GM19397 (cell line): ENCODE results near the gene APOB.

Source experiments
- ATAC-seq: cut with Tn5 transposase; IDR thresholded peaks from one replicate; pipeline ENCODE4 v1.9.1; 2021; ENCODE audit warnings: mild to moderate bottlenecking, moderate library complexity; ENCODE audit not compliant: unreplicated experiment

APOB gene

GRCh38 chr2:21050164-21050563 lies 6.3 kb upstream of the APOB start:
- ATAC-seq: no peak

- no peak for ATAC-seq
These were observed 3.5 kb upstream of the APOB start for GRCh38 chr2:21047141-21048009.

GRCh38 chr2:21046506-21046905 lies 2.6 kb upstream of the APOB start:
- ATAC-seq: no peak

GRCh38 chr2:21044694-21045371 lies 960 bp upstream of the APOB start:
- no peak for ATAC-seq

GRCh38 chr2:21042958-21043743 lies 722 bp downstream of the APOB start:
- ATAC-seq: peak; percentile 78

- ATAC-seq: no peak
These were observed 1.2 kb downstream of the APOB start for GRCh38 chr2:21042708-21042957.

- ATAC-seq: no peak
These were observed 1.7 kb downstream of the APOB start for GRCh38 chr2:21041943-21042707.

GRCh38 chr2:21041462-21041861 lies 2.4 kb downstream of the APOB start:
- ATAC-seq: no peak

- no peak for ATAC-seq
These were observed 3.1 kb downstream of the APOB start for GRCh38 chr2:21040468-21041377.

- ATAC-seq: no peak
These were observed 3.9 kb downstream of the APOB start for GRCh38 chr2:21039979-21040467.

GRCh38 chr2:21039080-21039556 lies 4.8 kb downstream of the APOB start:
- ATAC-seq: no peak

GRCh38 chr2:21038403-21039073 lies 5.3 kb downstream of the APOB start:
- ATAC-seq: no peak

GRCh38 chr2:21037671-21038108 lies 6.2 kb downstream of the APOB start:
- no peak for ATAC-seq

- no peak for ATAC-seq
These were observed 6.9 kb downstream of the APOB start for GRCh38 chr2:21036708-21037670.

GRCh38 chr2:21035974-21036707 lies 7.7 kb downstream of the APOB start:
- no peak for ATAC-seq

GRCh38 chr2:21035282-21035973 lies 8.4 kb downstream of the APOB start:
- ATAC-seq: no peak

- no peak for ATAC-seq
These were observed 8.9 kb downstream of the APOB start for GRCh38 chr2:21034972-21035279.
